Duodenal mucosa (tissue), 2 donors: ENCODE results near the gene S1PR1.

ENCODE experiments used
- H3K27ac ChIP-seq: one replicate; pipeline ENCODE4 v1.7.0; 2013; ENCODE audit warnings: low read depth, low read length
- H3K27me3 ChIP-seq, 2 donors: one replicate each; pipeline ENCODE4 v1.7.0; 2013; ENCODE audit warnings: low read length in 2 of 2, control low read depth in 1 of 2; ENCODE audit not compliant: insufficient read depth in 2 of 2, control insufficient read depth in 1 of 2
- H3K36me3 ChIP-seq, 2 donors: one replicate each; pipeline ENCODE4 v1.7.0; 2013; ENCODE audit warnings: low read length in 2 of 2, control low read depth in 1 of 2; ENCODE audit not compliant: insufficient read depth in 2 of 2, control insufficient read depth in 1 of 2
- H3K4me1 ChIP-seq, 2 donors: one replicate each; pipeline ENCODE4 v1.7.0; 2013; ENCODE audit warnings: low read length in 2 of 2, control low read depth in 1 of 2; ENCODE audit not compliant: insufficient read depth in 2 of 2, control insufficient read depth in 1 of 2
- H3K4me3 ChIP-seq, 2 donors: one replicate each; pipeline ENCODE4 v1.7.0; 2013; ENCODE audit warnings: low read length in 2 of 2, low read depth in 1 of 2
- H3K9ac ChIP-seq, 2 donors: one replicate each; pipeline ENCODE4 v1.7.0; 2013; ENCODE audit warnings: low read length in 2 of 2, low read depth in 1 of 2
- H3K9me3 ChIP-seq, 2 donors: one replicate each; pipeline ENCODE4 v1.7.0; 2013; ENCODE audit warnings: low read length in 2 of 2, control low read depth in 1 of 2; ENCODE audit not compliant: control insufficient read depth in 1 of 2

The S1PR1 gene

DNA sequence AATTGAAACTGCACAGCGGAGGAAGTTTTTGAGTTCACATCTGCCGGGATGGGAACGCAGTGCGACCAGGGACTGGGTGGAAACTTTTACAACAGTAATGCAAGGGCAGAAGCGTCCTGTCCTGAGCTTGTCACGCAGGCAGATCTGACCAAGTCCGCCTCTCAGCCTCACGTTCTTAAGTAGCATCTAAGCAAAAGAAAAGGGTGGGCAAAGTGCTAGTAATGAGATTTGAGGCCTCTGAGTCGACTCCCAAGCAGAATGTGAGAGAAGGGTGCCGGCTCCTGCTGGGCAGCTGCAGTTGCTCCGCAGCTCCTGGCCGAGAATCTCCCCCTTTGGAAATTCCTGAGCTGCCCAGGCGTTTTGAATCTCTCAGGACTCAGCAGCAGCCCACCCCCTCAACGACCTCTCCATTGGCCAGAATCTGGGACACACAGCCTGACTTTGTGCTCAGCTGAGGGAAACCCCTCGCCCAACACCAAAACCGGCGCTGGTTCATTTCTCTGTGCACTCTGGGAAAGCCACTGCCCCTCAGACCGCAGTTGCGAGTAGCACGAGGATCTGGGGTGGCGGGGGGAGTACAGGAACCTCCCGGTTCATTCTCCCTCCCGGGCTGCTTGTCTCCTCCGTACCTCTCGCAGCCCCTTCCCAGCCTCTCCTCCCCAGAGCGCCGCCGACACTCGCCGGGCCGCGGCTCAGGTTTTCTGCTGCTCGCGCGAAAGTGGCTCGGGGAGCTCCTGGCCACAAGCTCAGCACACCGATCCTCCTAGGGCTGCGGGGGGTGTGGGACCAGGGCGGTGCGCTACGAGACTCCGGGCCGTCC is 913 bp upstream of the S1PR1 start:
- H3K9ac ChIP-seq: peak overlapping the region; percentile 43 to 57

DNA sequence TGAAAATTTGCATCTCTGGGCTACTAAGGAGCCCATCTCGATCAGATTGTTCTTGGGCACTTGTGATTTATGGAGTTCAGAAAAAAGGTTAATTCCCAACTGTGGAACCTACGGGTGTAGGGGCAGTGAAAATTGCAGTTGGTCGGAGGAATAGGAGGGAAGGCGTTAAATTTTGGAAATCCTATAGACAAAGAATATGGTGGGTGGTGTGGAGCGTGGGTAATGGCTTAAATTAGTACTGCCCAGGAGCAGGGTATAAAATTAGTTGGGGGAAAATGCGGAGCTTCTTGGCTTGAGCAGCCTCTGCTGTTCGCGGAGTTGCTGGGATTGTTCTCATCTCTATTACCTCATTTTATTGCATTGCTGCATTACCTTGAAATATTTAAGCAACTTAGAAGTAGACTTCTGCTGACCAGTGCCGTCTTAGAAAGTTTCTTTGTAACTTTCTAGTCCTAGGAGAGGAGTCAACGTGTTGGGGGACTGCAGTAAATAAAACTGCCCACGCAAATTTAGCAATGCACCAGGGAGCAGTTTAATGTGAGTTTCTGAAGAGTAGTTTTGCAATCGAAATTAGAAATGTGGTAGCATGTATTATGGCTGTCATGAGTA is 514 bp downstream of the S1PR1 start:
- H3K9ac ChIP-seq: peak overlapping the region; percentile 8 to 57
- no peaks in the 10 kb centered on the region for H3K9me3 ChIP-seq
- peak overlapping the region; percentile 74 to 76 for H3K4me3 ChIP-seq

More for the DNA sequence above, 913 bp upstream of the S1PR1 start:
- Histone ChIP-seq H3K27ac (no peak overlapping the region), H3K27me3 (peaks cover 14 to 37% of the 10 kb centered on the region in 2 donors), H3K36me3 (no peaks in the 10 kb centered on the region), H3K4me1 (peaks cover 6 to 21% of the 10 kb centered on the region in 2 donors), H3K9me3 (no peaks in the 10 kb centered on the region), H3K4me3 (peak overlapping the region; percentile 74 to 76)

DNA sequence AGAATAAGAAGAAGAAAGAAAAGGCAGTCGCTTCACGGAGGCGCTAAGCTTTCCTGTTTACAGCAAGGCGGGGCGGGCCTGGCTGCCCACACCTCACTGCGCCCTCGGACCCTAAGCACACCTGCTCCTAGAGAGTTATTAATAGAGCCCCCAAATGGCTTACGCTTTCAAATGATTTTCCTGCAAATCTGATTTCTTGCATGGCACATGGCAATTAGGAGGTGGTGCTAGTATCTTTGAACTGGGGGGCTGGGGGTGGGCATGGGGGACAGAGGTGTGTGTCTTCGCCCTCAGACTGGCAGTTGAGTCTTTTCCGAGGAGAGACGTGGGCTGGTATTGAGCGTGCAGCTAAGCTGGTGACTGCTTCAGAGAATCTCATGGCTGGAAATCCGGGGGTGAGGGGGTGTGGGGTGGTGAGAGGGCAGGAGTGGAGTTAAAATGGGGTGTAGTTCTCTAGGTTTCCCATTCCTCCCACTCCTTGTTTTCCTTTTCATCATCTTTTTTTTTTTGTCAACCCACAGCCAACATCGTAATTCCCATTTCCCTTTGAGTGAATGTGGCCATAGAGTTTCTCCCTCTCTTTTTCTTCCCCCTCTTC is 1.3 kb downstream of the S1PR1 start:
- Histone ChIP-seq H3K27me3 (peaks cover 14 to 41% of the 10 kb centered on the region in 2 donors), H3K4me1 (peaks cover 6 to 21% of the 10 kb centered on the region in 2 donors), H3K9ac (no peak overlapping the region), H3K4me3 (peak overlapping the region; percentile 30 to 41), H3K9me3 (no peaks in the 10 kb centered on the region), H3K27ac (no peak overlapping the region), H3K36me3 (no peaks in the 10 kb centered on the region)

More for the DNA sequence above, 514 bp downstream of the S1PR1 start:
- Histone ChIP-seq H3K36me3 (no peaks in the 10 kb centered on the region), H3K4me1 (peaks cover 6 to 21% of the 10 kb centered on the region in 2 donors), H3K27ac (no peak overlapping the region), H3K27me3 (peaks cover 14 to 37% of the 10 kb centered on the region in 2 donors)

DNA sequence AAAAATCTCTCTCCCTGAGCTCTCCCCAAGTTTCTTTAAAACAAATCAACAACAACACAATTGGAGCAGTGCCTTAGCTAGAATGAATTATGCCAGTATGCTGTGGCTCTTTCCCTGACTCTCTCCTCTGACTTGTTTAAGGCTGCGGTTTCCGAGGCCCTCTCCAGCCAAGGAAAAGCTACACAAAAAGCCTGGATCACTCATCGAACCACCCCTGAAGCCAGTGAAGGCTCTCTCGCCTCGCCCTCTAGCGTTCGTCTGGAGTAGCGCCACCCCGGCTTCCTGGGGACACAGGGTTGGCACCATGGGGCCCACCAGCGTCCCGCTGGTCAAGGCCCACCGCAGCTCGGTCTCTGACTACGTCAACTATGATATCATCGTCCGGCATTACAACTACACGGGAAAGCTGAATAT is 1.9 kb downstream of the S1PR1 start:
- Histone ChIP-seq H3K9me3 (no peaks in the 10 kb centered on the region), H3K27me3 (peaks cover 14 to 41% of the 10 kb centered on the region in 2 donors), H3K27ac (no peak overlapping the region), H3K4me1 (peaks cover 6 to 21% of the 10 kb centered on the region in 2 donors), H3K9ac (peak overlapping the region in 1 of 2 donors; percentile 4), H3K4me3 (peak overlapping the region; percentile 41 to 58), H3K36me3 (no peaks in the 10 kb centered on the region)

DNA sequence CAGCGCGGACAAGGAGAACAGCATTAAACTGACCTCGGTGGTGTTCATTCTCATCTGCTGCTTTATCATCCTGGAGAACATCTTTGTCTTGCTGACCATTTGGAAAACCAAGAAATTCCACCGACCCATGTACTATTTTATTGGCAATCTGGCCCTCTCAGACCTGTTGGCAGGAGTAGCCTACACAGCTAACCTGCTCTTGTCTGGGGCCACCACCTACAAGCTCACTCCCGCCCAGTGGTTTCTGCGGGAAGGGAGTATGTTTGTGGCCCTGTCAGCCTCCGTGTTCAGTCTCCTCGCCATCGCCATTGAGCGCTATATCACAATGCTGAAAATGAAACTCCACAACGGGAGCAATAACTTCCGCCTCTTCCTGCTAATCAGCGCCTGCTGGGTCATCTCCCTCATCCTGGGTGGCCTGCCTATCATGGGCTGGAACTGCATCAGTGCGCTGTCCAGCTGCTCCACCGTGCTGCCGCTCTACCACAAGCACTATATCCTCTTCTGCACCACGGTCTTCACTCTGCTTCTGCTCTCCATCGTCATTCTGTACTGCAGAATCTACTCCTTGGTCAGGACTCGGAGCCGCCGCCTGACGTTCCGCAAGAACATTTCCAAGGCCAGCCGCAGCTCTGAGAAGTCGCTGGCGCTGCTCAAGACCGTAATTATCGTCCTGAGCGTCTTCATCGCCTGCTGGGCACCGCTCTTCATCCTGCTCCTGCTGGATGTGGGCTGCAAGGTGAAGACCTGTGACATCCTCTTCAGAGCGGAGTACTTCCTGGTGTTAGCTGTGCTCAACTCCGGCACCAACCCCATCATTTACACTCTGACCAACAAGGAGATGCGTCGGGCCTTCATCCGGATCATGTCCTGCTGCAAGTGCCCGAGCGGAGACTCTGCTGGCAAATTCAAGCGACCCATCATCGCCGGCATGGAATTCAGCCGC is 2.5 kb downstream of the S1PR1 start:
- H3K27me3 ChIP-seq: peaks cover 14 to 44% of the 10 kb centered on the region in 2 donors
- H3K9me3 ChIP-seq: no peaks in the 10 kb centered on the region
- no peaks in the 10 kb centered on the region for H3K36me3 ChIP-seq
- H3K9ac ChIP-seq: peak overlapping the region in 1 of 2 donors; percentile 10
- peak overlapping the region; percentile 4 for H3K27ac ChIP-seq
- H3K4me3 ChIP-seq: peak overlapping the region; percentile 34 to 58
- H3K4me1 ChIP-seq: peaks cover 6 to 21% of the 10 kb centered on the region in 2 donors

GRCh38 chr1:101240041-101240430 is 3.2 kb downstream of the S1PR1 start:
- no peaks in the 10 kb centered on the region for H3K9me3 ChIP-seq
- H3K4me3 ChIP-seq: peak overlapping the region in 1 of 2 donors; percentile 16
- peaks cover 14 to 39% of the 10 kb centered on the region in 2 donors for H3K27me3 ChIP-seq
- no peak overlapping the region for H3K9ac ChIP-seq
- no peaks in the 10 kb centered on the region for H3K36me3 ChIP-seq
- H3K27ac ChIP-seq: no peak overlapping the region
- H3K4me1 ChIP-seq: peaks cover 6 to 21% of the 10 kb centered on the region in 2 donors

DNA sequence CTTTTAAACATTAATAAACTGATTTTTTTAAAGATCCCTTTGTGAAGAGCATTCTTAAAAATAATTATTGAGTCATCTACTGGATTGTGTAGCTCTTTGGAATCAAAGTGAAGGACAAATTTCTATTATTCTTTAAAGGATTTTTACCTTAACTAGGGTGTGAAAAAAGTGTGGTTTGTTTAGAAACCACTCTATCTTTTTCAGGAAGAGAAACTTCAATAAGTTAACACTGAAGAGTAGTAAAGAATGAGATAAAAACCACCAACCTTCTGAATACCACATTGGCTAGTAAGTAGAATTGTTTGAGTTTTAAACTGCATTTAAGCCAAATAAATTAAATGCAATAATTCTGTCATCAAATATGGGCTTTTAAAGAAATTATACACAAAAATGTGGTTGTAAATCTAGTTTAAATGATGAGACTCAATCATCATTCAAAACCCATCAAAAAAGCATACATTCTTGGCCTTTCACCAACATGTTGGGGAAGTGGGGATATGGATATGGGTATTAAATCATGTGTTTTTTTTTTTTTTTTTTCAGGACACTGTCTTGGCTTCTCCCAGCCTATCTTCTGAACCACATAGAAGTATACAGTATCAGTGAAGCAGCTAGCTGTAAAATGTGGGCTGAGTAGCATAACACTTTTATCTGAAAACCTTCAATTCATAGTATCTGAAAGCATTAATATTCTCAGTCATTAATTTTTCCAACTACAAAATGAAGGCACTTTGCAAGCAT is 4.8 kb downstream of the S1PR1 start:
- Histone ChIP-seq H3K27ac (no peak overlapping the region), H3K27me3 (peaks cover 4 to 23% of the 10 kb centered on the region in 2 donors), H3K9ac (no peak overlapping the region), H3K36me3 (no peaks in the 10 kb centered on the region), H3K4me3 (no peak overlapping the region), H3K4me1 (peaks cover 6 to 9% of the 10 kb centered on the region in 2 donors), H3K9me3 (no peaks in the 10 kb centered on the region)

GRCh38 chr1:101242324-101243050 is 5.7 kb downstream of the S1PR1 start:
- Histone ChIP-seq H3K9ac (no peak overlapping the region), H3K36me3 (no peaks in the 10 kb centered on the region), H3K9me3 (no peaks in the 10 kb centered on the region), H3K27ac (no peak overlapping the region), H3K4me3 (no peak overlapping the region), H3K4me1 (peaks cover 2 to 6% of the 10 kb centered on the region in 2 donors), H3K27me3 (peaks cover 0 to 15% of the 10 kb centered on the region in 2 donors)
